T-cell (primary cell): ENCODE measurements around the gene RFC5. TPM values are rescaled to one million over a fixed set of nuclear protein-coding genes. Genes with fewer than 3 reads are reported as not detected.
"Not testable (repeated sequence)": the region's sequence is repeated elsewhere in the genome, so short reads cannot be mapped to it uniquely, and the experiment has no call there.

Experiments used
- ATAC-seq, 4 experiments: fragments of 200-7000 bp in 3 of 4; fragments of 150-1000 bp in 1 of 4; cut with Tn5 transposase; replicated peaks in 1 of 4; 1 replicate in 3 of 4; 2 replicates in 1 of 4; pipeline ENCODE4 v1.10.0; 2021; ENCODE audit warnings: moderate library complexity in 3 of 4, mild to moderate bottlenecking in 2 of 4, moderate number of reproducible peaks in 1 of 4
- CTCF ChIA-PET, 2 donors: fragments of 300-600 bp; sonication (Branson Sonifier 250); formaldehyde crosslinking; loops; one replicate each; lab custom pipeline; 2022; ENCODE audit warnings: antibody characterized with exemption in 2 of 2; lab: Charles Lee
- POLR2A ChIA-PET, 2 donors: fragments of 300-600 bp; sonication (Branson Sonifier 250); formaldehyde crosslinking; loops; one replicate each; lab custom pipeline; 2022; ENCODE audit warnings: antibody characterized with exemption in 2 of 2; lab: Charles Lee
- DNase-seq, 35 experiments: peaks; one replicate each; pipeline versions ENCODE4 v3.0.0 to v3.0.0-alpha.2; 2013 to 2023
- H3K27ac ChIP-seq: one replicate; pipeline ENCODE4 v1.5.1; 2013; ENCODE audit warnings: low read length
- H3K27me3 ChIP-seq, 2 experiments: replicated peaks in 1 of 2; 1 replicate in 1 of 2; 2 replicates in 1 of 2; pipeline versions ENCODE4 v1.6.1 to v1.7.0; 2013; ENCODE audit warnings: low read length in 1 of 2, mixed read lengths in 1 of 2; ENCODE audit not compliant: control insufficient read depth in 2 of 2, insufficient read depth in 2 of 2; ENCODE audit errors: extremely low read depth in 1 of 2
- H3K36me3 ChIP-seq, 2 donors: 1 replicate in 1 of 2; 2 replicates in 1 of 2; pipeline versions ENCODE4 v1.6.1 to v1.7.0; 2013; ENCODE audit warnings: low read length in 1 of 2; ENCODE audit not compliant: control insufficient read depth in 2 of 2, insufficient read depth in 1 of 2; ENCODE audit errors: extremely low read depth in 1 of 2
- H3K4me1 ChIP-seq, 2 experiments: 1 replicate in 1 of 2; 2 replicates in 1 of 2; pipeline versions ENCODE4 v1.6.1 to v1.7.0; 2013; ENCODE audit warnings: low read length in 2 of 2, mixed read lengths in 1 of 2; ENCODE audit not compliant: insufficient read depth in 2 of 2, control insufficient read depth in 1 of 2; ENCODE audit errors: extremely low read depth in 1 of 2
- H3K4me3 ChIP-seq, 2 donors: 1 replicate in 1 of 2; 2 replicates in 1 of 2; pipeline versions ENCODE4 v1.5.1 to v1.7.0; 2013; ENCODE audit warnings: mild to moderate bottlenecking in 2 of 2, low read length in 1 of 2, moderate library complexity in 1 of 2; ENCODE audit not compliant: control insufficient read depth in 1 of 2; ENCODE audit errors: extremely low read depth in 1 of 2
- H3K9me3 ChIP-seq: 2 replicates; pipeline ENCODE4 v1.7.0; 2013
- H3K27ac Mint-ChIP-seq, 2 donors: one replicate each; pipeline ENCODE4 v1.8.0; 2020 to 2021; ENCODE audit warnings: mild to moderate bottlenecking in 2 of 2, mixed read lengths in 2 of 2
- H3K27me3 Mint-ChIP-seq, 2 donors: one replicate each; pipeline ENCODE4 v1.8.0; 2021 to 2022; ENCODE audit warnings: mixed read lengths in 2 of 2
- H3K36me3 Mint-ChIP-seq: one replicate; pipeline ENCODE4 v1.8.0; 2021; ENCODE audit warnings: mixed read lengths
- H3K4me1 Mint-ChIP-seq, 3 donors: one replicate each; pipeline ENCODE4 v1.8.0; 2020 to 2022; ENCODE audit warnings: mixed read lengths in 3 of 3, mild to moderate bottlenecking in 1 of 3
- H3K4me3 Mint-ChIP-seq, 3 donors: one replicate each; pipeline ENCODE4 v1.8.0; 2020 to 2022; ENCODE audit warnings: mild to moderate bottlenecking in 3 of 3, mixed read lengths in 3 of 3, moderate library complexity in 3 of 3
- H3K9me3 Mint-ChIP-seq, 3 donors: one replicate each; pipeline ENCODE4 v1.8.0; 2020 to 2022; ENCODE audit warnings: mixed read lengths in 3 of 3
- WGBS: methylation state at CpG from one replicate; pipeline ENCODE4 v1.1.5; 2013; ENCODE audit warnings: missing lambda C conversion rate; ENCODE audit not compliant: insufficient coverage; 5-methylcytosine and 5-hydroxymethylcytosine counted together
- total RNA-seq, 35 experiments: library from RNA in 6 of 35; stranded (reverse) in 6 of 35; fragments of 120-200 nt in 1 of 35; gene quantifications; one replicate each; pipeline versions ENCODE4 v1.2.1 to v1.2.4 and lab custom pipeline; 2013 to 2026

The RFC5 gene
- total RNA-seq, 5 donors from 2014 or later (not counting 1 experiment from before 2014, with no cell fraction given): 12.4 to 16.3 (median 13.5) TPM

DNA sequence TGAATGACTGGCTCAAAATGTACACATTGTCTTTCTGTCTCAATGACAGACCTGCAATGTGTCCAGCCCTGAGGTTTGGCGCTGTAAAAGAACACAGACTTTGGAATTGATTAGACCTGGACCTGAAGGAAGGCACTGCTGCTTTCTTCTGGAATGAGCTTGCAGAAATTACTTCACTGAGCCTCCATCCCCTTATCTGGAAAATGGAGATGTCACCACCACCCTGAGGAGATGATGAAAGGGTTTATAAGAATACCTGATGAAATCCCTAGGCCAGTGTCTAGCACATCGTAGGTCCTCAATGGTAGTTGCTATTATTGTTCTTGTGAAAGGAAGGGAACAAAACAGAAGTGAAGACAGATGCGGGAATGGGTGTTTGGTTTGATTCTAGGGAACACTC, 54.1 kb downstream of the RFC5 start:
- H3K4me1 ChIP-seq: no peaks in the 10 kb centered on the region
- POLR2A ChIA-PET: interaction anchor here in 1 of 2 donors (0.7 kb wide), 1 partner anchor 9 kb away, joined by 3 read pairs; no protein-coding TSS in a partner anchor
- H3K27ac Mint-ChIP-seq: no peak overlapping the region
- H3K4me3 ChIP-seq: no peak overlapping the region
- peaks cover 2 to 9% (median 5%) of the 10 kb centered on the region in 3 donors for H3K4me1 Mint-ChIP-seq
- no peak for ATAC-seq
- H3K27ac ChIP-seq: no peak overlapping the region
- DNase-seq: no peak
- no peaks in the 10 kb centered on the region for H3K36me3 Mint-ChIP-seq
- H3K27me3 ChIP-seq: peaks cover 0 to 6% of the 10 kb centered on the region in 2 experiments
- CTCF ChIA-PET: interaction anchor here (0.6 to 0.7 kb wide), 2 partner anchors 112 to 916 kb away, joined by 3 to 7 read pairs; no protein-coding TSS in a partner anchor
- peaks cover 4 to 9% of the 10 kb centered on the region in 2 donors for H3K27me3 Mint-ChIP-seq
- H3K9me3 Mint-ChIP-seq: no peaks in the 10 kb centered on the region
- H3K36me3 ChIP-seq: no peaks in the 10 kb centered on the region
- no peaks in the 10 kb centered on the region for H3K9me3 ChIP-seq
- 90% methylated on average over 2 of the region's 3 CpGs for WGBS
- H3K4me3 Mint-ChIP-seq: no peak overlapping the region

DNA sequence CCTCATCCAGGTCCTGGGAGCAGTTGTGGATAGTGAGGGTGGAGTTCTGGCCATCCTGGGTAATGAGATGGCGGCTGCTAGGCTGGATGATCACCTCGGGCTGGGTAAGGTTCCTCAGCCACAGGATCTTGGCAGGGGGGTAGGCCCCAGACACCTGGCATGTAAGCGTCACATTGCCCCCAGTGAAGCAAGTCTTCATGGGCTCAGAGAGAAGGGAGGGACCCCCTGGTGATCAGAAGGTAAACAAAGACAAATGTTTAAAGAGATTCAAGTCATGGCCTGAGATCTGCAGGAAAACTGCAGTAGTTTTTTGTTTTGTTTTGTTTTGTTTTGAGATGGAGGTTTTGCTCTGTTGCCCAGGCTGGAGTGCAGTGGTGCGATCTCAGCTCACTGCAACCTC, 57.3 kb downstream of the RFC5 start:
- POLR2A ChIA-PET: no interaction called here
- H3K4me1 Mint-ChIP-seq: no peaks in the 10 kb centered on the region

DNA sequence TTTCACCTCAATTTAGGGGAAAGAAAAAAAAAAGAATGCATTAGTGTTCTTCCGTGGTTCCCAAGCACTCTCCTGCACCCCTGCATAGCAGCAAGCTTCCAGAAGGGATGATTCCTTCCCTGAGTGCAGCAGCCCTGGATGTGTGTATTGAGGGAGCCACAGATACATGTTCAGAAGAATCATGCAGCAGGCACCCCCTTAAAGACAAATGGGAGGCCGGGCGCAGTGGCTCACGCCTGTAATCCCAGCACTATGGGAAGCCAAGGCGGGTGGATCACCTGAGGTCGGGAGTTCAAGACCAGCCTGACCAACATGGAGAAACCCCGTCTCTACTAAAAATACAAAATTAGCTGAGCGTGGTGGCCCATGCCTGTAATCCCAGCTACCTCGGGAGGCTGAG, 65.0 kb downstream of the RFC5 start:
- POLR2A ChIA-PET, H3K9me3 ChIP-seq, H3K4me1 ChIP-seq, H3K4me3 Mint-ChIP-seq, H3K36me3 ChIP-seq, H3K4me1 Mint-ChIP-seq, H3K27ac Mint-ChIP-seq, DNase-seq, H3K4me3 ChIP-seq, H3K27ac ChIP-seq, ATAC-seq, H3K27me3 ChIP-seq, H3K36me3 Mint-ChIP-seq, H3K27me3 Mint-ChIP-seq, H3K9me3 Mint-ChIP-seq: not testable (repeated sequence)
- WGBS: 81% methylated on average over 5 of the region's 9 CpGs
- CTCF ChIA-PET: interaction anchor here (0.6 to 0.7 kb wide), 3 partner anchors 44 to 96 kb away, joined by 3 to 4 read pairs (median 4); no protein-coding TSS in a partner anchor

More for the DNA sequence above, 57.3 kb downstream of the RFC5 start:
- no peaks in the 10 kb centered on the region for H3K36me3 ChIP-seq
- Mint-ChIP-seq H3K27ac (no peak overlapping the region), H3K27me3 (peaks cover 0 to 2% of the 10 kb centered on the region in 2 donors), H3K36me3 (no peaks in the 10 kb centered on the region), H3K9me3 (peaks cover 0 to 4% (median 0%) of the 10 kb centered on the region in 3 donors), H3K4me3 (no peak overlapping the region)
- 92% methylated on average over 4 of the region's 4 CpGs for WGBS
- CTCF ChIA-PET: no interaction called here
- no peak overlapping the region for H3K27ac ChIP-seq
- H3K4me3 ChIP-seq: no peak overlapping the region
- H3K27me3 ChIP-seq: no peaks in the 10 kb centered on the region
- ATAC-seq (no peak), DNase-seq (no peak)
- H3K4me1 ChIP-seq: no peaks in the 10 kb centered on the region
- H3K9me3 ChIP-seq: no peaks in the 10 kb centered on the region

Other genes starting within 250 kb of the RFC5 start
- under 1 TPM; 0.03 to 0.10 (median 0.06) TPM for gene KSR2, start 47.7 kb upstream of the RFC5 start, total RNA-seq
- 10 to 100 TPM; 19.6 to 33.7 (median 25.8) TPM for gene WSB2, start 44.5 kb downstream of the RFC5 start, total RNA-seq
- 1 to 10 TPM; 1.6 to 4.1 (median 3.2) TPM for gene VSIG10, start 87.3 kb downstream of the RFC5 start, total RNA-seq
- gene PEBP1, start 119.4 kb downstream of the RFC5 start, total RNA-seq: 100 to 1,000 TPM in 2 of 5 donors, 10 to 100 TPM in 3; 86.4 to 107 (median 97.3) TPM